HuH-7 (cell line): ENCODE data around the gene AGPAT2.

Experiments used
- DNase-seq: peaks from one replicate; pipeline ENCODE4 v3.0.0; 2011; ENCODE audit warnings: low spot score

Gene AGPAT2

DNA sequence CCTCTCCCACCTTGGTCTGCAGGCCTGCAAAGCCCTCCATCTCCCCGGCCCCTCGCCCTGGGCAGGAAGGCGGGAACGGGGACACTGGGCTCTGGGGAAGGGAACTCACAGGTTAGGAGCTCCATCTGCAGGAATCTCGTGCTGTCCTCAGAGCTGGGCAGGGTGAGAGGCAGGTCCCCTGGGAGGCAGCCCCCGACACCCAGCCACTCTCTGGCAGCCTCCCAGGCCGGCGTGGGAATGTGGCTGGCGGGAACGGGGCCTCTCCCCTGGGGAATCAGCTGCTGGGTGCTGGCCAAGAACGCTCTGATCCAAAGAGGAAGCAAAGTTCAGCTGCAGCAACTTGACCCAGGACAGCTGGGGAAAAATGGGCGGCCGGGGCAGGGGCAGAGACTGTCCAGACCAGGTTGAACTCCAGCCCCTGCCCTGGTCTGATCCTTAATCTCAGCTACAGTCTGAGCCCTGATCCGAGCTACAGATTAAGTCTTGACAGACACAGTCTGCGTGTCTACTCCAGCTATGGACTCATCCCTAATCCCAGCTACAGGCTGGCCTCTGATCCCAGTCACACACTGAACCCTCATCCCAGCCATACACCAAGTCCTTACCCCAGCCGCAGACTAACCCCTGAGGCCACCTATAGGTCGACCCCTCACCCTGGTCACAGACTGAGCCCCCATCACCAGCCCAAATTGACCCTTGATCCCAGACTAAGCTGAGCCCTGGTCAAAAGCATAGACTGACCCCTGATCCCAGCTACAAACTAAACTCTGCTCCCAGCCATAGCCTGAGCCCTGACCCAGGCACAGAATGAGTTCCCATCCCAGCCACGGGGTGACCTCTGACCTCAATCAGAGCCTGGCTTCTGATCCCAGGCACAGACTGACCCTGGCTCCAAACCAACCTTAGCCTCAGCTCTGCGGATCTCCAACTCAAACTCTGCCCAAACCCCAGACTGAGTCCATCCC lies 61.9 kb downstream of the AGPAT2 start:
- peak; percentile 93 for DNase-seq

- no peak for DNase-seq
Observed at GRCh38 chr9:136624184-136624951, 62.9 kb downstream of the AGPAT2 start.

- DNase-seq, result no peak
Observed at GRCh38 chr9:136623842-136624183, 63.4 kb downstream of the AGPAT2 start.
